ENCODE data around the gene KCNK3.

Gene KCNK3

DNA sequence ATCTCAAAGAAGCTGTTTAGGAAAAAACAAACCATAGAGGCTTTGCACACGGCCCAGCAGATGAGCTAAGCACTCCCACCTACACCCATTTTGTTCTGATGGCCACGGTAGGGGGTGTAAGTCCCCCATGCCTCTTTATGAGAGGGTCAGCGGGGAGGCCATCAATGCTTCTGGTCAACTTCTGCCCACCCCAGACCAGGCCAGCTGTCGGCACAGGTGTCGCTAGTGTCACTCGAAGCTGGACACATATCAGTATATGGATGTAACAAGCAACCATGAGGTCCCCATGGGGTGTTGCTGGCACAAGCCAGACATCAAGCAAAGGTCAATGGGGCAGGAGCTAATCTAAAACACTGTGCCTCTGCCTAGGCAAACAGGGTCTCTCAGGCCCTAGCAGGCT, 47.8 kb downstream of the KCNK3 start:
- no peaks in the 10 kb centered on the region for H4K20me1 ChIP-seq (ENCODE audit: insufficient read depth)
- H3K4me1 ChIP-seq (ENCODE audit: low read depth, poor library complexity, severe bottlenecking): no peaks in the 10 kb centered on the region
- H3K4me2 ChIP-seq: no peak overlapping the region
- H3K4me3 ChIP-seq (IDR thresholded peaks at IDR 0.05; ENCODE audit: insufficient read depth, low read depth, low read length): no peak overlapping the region
- H2AFZ ChIP-seq (ENCODE audit: low read depth): no peak overlapping the region
- H3K9ac ChIP-seq: no peak overlapping the region
- H3K36me3 ChIP-seq (ENCODE audit: insufficient read depth): no peaks in the 10 kb centered on the region
- H3K27ac ChIP-seq: no peak overlapping the region
- H3K27me3 ChIP-seq (ENCODE audit: insufficient read depth, low read depth): no peaks in the 10 kb centered on the region; the same call in 1 of the 2 replicates
- TF ChIP-seq, protein P1, sequence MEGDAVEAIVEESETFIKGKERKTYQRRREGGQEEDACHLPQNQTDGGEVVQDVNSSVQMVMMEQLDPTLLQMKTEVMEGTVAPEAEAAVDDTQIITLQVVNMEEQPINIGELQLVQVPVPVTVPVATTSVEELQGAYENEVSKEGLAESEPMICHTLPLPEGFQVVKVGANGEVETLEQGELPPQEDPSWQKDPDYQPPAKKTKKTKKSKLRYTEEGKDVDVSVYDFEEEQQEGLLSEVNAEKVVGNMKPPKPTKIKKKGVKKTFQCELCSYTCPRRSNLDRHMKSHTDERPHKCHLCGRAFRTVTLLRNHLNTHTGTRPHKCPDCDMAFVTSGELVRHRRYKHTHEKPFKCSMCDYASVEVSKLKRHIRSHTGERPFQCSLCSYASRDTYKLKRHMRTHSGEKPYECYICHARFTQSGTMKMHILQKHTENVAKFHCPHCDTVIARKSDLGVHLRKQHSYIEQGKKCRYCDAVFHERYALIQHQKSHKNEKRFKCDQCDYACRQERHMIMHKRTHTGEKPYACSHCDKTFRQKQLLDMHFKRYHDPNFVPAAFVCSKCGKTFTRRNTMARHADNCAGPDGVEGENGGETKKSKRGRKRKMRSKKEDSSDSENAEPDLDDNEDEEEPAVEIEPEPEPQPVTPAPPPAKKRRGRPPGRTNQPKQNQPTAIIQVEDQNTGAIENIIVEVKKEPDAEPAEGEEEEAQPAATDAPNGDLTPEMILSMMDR (conservative IDR thresholded peaks at IDR 0.05; ENCODE audit: low read depth, low read length): no peak
- no peaks in the 10 kb centered on the region for H3K79me2 ChIP-seq (ENCODE audit: insufficient read depth, low read depth)

DNA sequence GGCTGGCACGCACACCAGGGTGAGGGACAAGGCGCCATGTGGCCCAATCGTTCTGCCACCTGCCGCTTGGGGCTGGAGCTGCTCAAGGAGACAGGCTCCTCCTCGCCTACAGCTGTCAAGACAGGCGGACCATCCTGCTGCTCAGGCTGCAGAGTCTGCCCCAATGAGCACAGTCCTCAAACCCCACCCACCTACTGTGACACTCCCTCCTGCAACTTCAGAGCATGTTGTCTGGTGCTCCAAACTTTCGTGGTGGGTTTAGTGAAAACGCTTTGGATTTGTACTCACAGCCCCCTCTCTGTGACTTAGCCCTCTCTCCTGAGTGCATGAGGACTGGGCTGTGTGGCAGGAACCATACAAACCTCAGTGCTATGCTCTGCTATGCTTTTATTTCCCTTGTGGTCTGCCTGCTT, 48.4 kb downstream of the KCNK3 start:
- no peak overlapping the region for H3K9ac ChIP-seq
- no peaks in the 10 kb centered on the region for H4K20me1 ChIP-seq (ENCODE audit: insufficient read depth)
- H3K27me3 ChIP-seq (ENCODE audit: insufficient read depth, low read depth): no peaks in the 10 kb centered on the region; the same call in 1 of the 2 replicates
- H3K4me2 ChIP-seq: no peak overlapping the region
- no peaks in the 10 kb centered on the region for H3K79me2 ChIP-seq (ENCODE audit: insufficient read depth, low read depth)
- H2AFZ ChIP-seq (ENCODE audit: low read depth): no peak overlapping the region
- H3K4me1 ChIP-seq (ENCODE audit: low read depth, poor library complexity, severe bottlenecking): no peaks in the 10 kb centered on the region
- no peak overlapping the region for H3K27ac ChIP-seq
- H3K36me3 ChIP-seq (ENCODE audit: insufficient read depth): no peaks in the 10 kb centered on the region
- no peak overlapping the region for H3K4me3 ChIP-seq (IDR thresholded peaks at IDR 0.05; ENCODE audit: insufficient read depth, low read depth, low read length)
- TF ChIP-seq, protein P1 (conservative IDR thresholded peaks at IDR 0.05; ENCODE audit: low read depth, low read length): no peak

DNA sequence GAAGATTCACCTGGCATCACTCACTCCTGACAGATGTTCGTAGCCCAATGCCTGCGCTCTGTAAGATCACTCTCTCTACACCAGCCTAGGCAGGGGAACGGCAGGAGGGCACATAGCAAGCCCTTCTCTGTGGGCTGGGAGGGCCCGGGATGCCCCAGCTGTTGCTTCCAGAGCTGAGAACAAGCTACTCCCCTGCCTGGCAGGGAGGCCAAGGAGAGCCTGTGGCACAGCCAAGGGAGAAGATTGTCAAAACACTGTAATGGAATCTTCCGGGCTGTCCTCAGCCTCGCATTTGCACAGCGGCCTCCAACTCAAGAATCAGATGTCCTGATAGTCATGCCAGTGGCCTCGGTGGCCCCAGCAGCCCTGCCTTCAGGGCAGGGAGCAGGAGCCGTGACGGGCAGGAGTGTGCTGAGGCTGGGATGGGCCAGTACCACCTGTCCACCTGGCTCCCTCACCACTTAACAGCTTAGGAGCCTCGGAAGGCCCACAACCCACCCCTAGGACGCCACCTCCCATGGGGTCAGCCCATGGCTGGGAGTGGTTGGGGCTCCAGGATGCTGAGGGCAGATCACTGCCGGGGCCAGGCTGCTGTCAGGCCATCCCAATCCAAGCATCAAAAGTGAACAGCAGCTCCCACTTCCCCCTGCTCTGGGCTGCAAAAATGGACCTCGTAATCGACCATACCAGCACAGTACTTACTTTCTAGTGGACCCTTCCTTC, 49.7 kb downstream of the KCNK3 start:
- Histone ChIP-seq H3K27me3 (ENCODE audit: insufficient read depth, low read depth) (no peaks in the 10 kb centered on the region; the same call in 1 of the 2 replicates), H3K27ac (no peak overlapping the region), H3K36me3 (ENCODE audit: insufficient read depth) (no peaks in the 10 kb centered on the region), H3K4me3 (IDR thresholded peaks at IDR 0.05; ENCODE audit: insufficient read depth, low read depth, low read length) (no peak overlapping the region), H3K4me2 (no peak overlapping the region), H3K9ac (no peak overlapping the region), H2AFZ (ENCODE audit: low read depth) (no peak overlapping the region), H4K20me1 (ENCODE audit: insufficient read depth) (no peaks in the 10 kb centered on the region), H3K79me2 (ENCODE audit: insufficient read depth, low read depth) (no peaks in the 10 kb centered on the region), H3K4me1 (ENCODE audit: low read depth, poor library complexity, severe bottlenecking) (no peaks in the 10 kb centered on the region)
- TF ChIP-seq, protein P1 (conservative IDR thresholded peaks at IDR 0.05; ENCODE audit: low read depth, low read length): no peak

DNA sequence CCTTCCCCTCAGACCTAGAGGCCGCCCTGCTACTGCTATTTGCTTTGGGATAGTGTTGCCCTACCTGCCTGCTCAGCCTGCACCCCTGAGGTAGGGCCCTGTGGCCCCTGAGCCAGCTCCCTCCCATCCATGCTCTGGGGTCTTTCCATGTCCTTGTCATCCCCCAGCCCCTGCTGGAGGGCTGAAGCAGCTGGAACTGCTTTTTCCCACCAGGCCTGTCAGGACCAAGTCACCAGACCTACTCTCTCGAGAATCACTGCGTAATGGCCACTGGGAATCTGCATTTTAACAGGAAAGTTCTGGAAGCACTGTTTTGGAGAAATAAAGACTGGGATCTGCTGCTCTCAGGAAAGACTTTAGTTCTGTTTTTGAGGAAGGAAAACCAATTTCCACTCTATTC, 51.3 kb downstream of the KCNK3 start:
- no peak overlapping the region for H3K9ac ChIP-seq
- H2AFZ ChIP-seq (ENCODE audit: low read depth): no peak overlapping the region
- TF ChIP-seq, protein P1 (conservative IDR thresholded peaks at IDR 0.05; ENCODE audit: low read depth, low read length): no peak
- H3K4me2 ChIP-seq: no peak overlapping the region
- no peaks in the 10 kb centered on the region for H3K79me2 ChIP-seq (ENCODE audit: insufficient read depth, low read depth)
- H4K20me1 ChIP-seq (ENCODE audit: insufficient read depth): no peaks in the 10 kb centered on the region
- no peaks in the 10 kb centered on the region for H3K4me1 ChIP-seq (ENCODE audit: low read depth, poor library complexity, severe bottlenecking)
- no peaks in the 10 kb centered on the region; the same call in 1 of the 2 replicates for H3K27me3 ChIP-seq (ENCODE audit: insufficient read depth, low read depth)
- H3K27ac ChIP-seq: no peak overlapping the region
- no peaks in the 10 kb centered on the region for H3K36me3 ChIP-seq (ENCODE audit: insufficient read depth)
- H3K4me3 ChIP-seq (IDR thresholded peaks at IDR 0.05; ENCODE audit: insufficient read depth, low read depth, low read length): no peak overlapping the region

All from KMS-11 (cell line).